SHP77 (cell line): ENCODE measurements around the gene ZFP91.

Experiments
- DNase-seq, 2 experiments: peaks; one replicate each; lab custom pipeline; 2025; lab: John Stamatoyannopoulos, UW

ZFP91 gene

DNA sequence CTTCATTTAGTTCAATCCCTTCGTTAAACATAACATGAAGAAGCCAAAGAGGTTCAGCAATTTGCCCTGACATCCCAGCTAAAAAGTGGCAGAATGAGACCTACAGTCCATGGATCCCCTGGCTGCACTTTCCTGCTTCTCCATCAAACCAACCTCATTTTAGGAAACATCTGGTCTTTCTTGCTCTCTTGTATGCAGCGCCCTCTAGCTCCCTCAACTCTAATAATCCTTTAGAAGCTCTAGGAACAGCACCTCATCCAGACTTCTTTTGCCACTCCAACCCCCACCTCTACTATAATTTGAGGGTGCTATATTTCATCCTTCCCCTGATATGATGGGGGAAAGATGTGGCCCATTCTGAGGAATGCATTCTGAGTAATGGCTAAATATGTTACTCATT, 51.0 kb downstream of the ZFP91 start:
- peak in 1 of 2 experiments; percentile 4 for DNase-seq

DNA sequence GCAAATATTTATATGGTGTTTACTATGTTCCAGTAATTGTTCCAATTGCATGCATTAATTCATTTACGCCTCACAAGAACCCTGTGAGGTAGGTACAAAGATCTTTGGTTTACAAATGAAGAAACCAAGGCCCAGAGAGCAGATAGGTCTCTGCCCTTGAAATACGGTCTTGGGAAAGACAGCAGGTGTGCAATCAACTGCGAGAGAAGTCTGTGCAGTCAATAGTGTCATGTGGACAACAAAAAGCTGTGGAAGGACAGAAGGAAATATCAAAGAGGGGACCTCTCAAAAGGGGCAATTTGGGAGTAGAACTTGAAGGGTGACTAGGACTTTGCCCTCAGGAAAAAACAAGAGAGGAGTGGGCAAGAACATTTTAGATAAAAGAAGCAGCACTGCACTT, 52.5 kb downstream of the ZFP91 start:
- no peak for DNase-seq

DNA sequence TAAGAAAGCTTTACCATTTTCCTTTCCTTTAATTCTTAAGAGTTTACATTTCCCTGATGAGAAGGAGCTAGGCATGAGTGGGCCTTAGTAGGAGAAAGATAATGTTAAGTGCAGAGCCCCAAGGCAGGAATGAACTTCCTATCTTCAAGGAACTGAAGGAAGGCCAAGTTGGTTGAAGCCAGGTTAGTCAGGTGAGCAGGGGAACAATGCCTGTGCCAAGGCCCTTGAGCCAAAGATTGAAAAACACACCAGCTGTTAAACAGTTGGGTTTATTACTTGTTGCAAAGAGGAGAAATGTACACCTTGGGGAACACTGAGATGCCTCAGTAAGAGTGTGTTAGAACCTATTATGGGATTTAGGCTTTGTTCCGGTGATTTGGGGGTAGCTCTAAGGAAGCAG, 53.6 kb downstream of the ZFP91 start:
- no peak for DNase-seq

DNA sequence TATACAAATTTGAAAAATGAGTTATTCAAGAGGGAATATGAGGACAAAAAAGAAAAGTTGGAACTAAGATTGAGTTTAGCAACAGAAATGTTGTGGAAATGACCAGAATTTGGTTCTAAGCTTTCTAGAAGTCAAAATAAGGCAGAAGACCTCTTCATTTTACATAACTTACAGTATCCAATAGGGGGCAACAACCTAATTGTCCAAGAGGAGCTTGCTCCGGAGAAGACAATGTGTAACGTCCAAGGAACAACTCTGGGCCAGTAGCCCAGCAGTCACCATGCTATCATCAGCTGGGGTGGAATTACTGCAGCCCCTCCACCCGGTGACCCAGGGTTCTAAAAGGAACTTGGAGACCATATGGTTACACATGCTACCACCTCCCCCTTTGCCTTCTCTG, 57.7 kb downstream of the ZFP91 start:
- DNase-seq, result no peak

DNA sequence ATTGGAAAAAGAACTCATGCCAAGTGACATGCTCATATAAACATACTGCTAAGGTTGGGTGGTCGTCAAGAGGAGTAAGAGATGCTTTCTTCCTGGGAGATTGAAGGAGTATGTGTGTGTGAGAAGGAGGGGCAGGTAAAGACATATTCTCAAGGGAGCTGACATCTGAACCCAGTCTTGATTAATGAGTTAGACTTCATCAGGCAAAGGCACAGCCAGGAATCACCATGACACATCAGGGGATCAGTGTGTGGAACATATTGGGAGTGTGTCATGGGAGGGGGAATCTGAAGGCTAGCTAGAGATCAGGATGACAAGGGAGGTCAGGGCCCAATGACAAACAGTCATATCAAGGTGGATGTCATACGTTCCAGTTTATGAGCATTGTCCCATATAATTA, 58.5 kb downstream of the ZFP91 start:
- DNase-seq, result no peak

DNA sequence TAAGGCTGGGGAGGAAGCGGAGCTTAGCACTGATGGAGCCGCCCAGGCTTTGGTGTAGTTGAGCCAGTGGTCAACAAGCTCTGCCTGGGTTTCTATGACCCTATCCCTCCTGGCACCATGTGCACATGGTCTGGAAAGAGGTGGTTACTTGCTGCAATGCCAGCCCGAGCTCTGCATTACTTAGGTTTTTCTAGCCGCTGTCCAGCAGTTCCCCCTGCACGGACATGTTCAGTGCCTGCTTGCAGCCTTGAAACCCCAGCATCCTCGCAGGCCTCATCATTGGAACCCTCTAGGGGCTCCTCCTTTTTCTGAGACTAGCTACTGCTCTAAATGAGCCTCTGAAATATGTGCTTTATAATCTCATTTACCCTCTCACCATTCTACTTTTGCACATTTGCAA, 60.2 kb downstream of the ZFP91 start:
- no peak for DNase-seq

DNA sequence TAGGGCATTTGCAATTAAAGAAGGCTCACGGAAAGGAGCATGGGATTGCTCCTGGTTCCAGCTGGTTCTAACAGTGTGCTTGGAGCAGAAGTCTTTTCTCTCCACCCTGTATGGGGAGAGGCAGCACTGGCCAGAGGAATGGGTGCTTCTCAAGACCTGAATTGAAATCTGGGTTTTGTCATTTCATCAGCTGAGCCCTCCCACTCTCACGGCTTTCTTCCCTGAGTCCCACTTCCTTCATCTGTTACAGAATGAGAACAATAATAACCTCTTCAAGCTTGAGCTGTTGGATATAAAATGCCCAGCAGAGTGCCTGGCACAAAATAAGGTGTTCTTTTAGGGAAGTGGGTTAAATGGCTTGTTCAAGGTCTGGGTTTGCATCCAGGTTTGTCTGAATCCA, 60.8 kb downstream of the ZFP91 start:
- DNase-seq, result no peak

DNA sequence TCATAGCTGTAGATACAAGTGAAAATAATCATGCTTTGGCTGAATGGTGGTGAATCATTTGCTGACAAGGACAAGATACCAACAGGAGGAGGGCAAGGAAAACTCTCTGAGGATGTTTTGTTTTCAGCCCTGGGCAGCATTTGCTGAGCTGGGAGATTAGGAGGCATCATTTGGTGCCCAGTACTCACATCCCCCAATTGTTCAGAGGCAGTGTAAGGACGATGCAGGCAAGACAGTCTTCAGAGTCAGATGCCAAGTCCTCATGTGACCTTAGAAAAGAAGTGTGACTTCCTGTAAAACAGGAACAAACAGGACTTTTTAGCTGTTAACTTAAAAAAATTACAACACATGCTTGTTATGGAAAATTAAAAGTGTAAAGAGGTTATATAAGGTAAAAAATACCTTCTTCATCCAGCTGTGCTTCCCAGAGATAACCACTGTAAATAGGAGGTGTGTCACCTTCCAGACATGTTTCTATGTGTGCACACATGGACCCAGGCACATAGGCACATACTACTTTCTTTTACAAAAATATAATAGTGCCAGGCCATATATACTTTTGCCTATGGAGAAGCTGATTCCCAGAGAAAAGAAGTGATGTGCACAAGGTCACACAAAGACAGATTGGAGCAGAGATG, 61.6 kb downstream of the ZFP91 start:
- no peak for DNase-seq

DNA sequence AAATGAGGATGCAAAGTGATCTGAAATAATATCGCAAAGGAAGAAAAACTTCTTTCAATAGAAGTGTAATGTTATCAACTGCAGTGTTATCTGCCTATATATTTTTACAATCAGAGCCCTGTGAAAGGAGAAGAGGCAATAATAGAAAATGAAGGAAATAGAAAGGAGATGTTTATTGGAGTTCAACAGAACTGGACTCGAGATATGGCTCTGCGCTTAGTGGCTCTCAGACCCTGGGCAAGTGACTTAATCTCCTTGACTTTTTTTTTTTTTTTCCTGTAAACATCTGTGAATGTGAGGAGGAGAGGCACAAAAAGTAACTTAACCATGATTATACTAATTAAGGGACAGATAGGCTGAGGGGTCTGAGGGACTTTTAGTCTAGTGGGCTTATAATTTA, 62.5 kb downstream of the ZFP91 start:
- DNase-seq, result no peak

DNA sequence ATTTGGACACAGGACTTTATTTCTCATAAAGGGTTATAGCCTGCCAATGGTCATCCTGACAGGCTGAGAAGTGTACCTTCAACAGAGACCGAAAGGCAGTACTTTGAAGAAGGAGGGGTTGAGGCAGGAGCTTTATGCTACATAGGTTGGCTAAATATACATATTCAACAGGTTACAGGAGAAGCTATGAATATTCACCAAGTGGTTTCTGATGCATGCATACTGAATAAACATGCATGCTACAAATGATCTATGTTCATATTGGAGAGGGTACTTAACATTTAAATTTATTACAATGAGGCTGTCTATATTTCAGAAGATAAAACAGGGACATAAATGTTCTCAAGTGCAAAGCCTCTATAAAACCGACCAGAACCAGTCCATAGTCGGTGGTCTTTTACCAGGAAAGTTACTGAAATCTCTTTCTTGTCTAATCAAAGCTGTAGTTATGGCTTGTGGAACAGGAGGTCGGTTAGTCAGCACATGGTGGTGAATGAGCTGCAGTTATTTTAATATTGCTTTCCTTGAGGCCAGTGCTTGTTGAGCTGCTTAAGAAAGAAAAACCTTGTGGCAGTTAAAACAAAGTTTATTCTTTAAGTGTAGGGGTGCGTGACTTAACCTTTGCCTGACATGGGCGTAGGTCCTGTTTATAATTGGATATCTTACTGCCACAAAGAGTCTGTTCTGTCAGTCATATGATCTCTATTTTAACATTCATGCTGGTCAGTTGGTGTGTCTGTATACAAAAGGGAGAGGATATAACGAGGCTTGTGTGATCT, 63.1 kb downstream of the ZFP91 start:
- DNase-seq, result no peak

DNA sequence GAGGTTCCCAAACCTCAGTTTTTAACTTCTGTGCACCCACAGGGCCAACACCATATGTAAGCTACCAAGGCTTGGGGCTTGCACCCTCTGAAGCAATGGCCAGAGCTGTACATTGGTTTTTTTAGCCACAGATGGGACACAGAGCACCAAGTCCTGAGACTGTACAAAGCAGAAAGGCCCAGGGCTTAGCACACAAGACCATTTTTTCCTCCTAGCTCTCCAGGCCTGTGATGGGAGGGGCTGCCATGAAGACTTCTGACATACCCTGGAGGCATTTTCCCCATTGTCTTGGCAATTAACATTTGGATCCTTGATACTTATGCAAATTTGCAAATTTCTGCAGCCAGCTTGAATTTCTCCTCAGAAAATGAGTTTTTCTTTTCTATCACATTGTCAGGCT, 67.0 kb downstream of the ZFP91 start:
- DNase-seq, result no peak

DNA sequence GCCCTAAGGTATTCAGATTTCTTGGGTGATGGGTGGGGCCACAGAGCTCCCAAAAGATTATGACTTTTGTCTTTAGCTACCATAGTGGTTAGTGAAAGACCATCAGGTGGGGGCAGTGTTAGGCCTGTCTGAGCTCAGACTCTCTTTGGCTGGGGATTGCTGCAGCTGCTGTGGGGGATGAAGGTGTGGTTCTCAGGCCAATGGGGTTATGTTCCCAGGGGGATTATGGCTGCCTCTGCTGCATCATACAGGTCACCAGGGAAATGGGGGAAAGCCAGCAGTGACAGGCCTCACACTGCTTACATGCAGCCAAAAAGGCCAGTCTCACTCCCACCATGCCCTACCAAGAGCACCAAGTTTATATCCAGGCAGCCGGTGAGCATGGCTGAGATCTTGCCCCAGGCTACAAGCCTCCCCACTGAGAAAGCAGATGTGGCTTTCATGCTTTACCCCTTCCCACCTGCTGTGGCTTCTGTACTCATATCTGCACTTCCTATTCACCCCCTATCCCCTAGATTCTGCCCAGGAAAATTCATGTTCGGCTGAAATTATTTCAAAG, 68.4 kb downstream of the ZFP91 start:
- DNase-seq, result no peak

DNA sequence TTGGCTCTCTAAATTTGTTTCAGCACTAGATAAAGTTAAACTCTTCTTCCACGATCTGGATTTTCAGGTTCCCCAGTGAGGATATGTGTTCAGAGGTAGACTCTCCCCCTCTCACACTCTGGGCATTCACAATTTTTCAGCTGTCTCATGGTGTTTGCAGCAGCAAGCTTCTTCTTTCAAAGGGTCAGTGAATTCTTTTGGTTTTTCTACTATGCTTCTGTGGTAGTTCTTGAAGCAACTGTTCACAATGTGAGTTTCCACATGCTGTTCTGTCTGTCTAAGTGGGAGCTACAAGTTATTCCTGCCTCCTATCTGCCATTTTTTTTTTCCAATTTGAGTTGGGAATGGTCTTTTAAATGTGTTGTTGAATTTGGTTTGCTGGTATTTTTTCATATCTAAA, 69.0 kb downstream of the ZFP91 start:
- DNase-seq, result no peak

DNA sequence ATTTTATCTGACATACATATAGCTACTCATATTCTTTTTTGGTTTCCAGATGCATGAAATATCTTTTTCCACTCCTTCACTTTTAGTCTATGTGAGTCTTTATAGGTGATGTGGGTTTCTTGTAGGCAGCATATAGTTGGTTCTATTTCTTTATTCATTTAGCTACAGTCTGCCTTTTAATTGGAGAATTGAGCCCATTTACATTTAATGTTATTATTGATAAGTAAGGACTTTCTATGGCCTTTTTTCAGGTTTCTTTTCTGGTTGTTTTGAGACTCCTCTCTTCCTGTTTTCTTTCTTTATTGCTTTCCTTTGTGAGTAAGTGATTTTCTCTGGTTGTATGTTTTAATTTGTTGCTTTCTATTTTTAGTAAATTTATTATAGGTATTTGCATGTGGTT, 70.8 kb downstream of the ZFP91 start:
- DNase-seq, result no peak

DNA sequence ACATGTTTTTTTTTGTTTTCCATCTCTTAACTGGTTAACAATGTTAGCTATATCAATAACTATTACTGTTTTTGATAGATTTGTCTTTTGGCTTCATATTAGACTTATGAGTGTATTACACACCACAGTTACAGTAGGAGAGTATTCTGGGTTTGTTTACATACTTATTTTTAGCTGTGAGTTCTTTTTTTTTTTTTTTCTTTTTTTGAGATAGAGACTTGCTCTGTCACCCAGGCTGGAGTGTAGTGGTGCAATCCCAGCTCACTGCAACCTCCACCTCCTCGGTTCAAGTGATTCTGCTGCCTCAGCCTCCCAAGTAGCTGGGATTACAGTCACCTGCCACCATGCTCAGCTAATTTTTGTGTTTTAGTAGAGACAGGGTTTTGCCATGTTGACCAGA, 71.6 kb downstream of the ZFP91 start:
- DNase-seq, result no peak

DNA sequence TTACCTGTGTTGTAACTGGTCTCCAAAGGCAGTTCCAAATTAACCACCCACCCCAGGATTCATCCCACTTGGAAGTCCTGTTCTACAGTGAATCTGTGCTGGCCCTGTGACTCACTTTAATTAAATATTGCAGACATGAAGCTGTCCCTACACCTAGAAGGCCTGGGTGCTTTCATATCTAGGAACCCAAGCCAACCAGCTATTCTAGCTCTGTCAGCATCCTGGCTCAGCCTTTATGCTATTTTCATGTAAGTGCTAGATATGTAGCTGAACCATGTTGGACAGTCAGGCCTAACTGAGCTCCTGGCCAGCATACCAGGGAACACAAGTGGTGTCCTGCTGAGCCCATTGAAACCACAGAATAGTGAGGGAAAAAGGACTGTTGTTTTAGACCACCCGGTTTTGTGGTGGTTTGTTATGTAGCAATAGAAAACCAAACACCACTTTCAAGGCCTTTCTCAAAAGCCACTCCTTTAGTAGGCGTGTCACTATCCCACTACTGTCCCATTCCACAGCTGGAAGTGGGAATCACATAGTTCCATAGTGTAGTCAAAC, 73.9 kb downstream of the ZFP91 start:
- no peak for DNase-seq

DNA sequence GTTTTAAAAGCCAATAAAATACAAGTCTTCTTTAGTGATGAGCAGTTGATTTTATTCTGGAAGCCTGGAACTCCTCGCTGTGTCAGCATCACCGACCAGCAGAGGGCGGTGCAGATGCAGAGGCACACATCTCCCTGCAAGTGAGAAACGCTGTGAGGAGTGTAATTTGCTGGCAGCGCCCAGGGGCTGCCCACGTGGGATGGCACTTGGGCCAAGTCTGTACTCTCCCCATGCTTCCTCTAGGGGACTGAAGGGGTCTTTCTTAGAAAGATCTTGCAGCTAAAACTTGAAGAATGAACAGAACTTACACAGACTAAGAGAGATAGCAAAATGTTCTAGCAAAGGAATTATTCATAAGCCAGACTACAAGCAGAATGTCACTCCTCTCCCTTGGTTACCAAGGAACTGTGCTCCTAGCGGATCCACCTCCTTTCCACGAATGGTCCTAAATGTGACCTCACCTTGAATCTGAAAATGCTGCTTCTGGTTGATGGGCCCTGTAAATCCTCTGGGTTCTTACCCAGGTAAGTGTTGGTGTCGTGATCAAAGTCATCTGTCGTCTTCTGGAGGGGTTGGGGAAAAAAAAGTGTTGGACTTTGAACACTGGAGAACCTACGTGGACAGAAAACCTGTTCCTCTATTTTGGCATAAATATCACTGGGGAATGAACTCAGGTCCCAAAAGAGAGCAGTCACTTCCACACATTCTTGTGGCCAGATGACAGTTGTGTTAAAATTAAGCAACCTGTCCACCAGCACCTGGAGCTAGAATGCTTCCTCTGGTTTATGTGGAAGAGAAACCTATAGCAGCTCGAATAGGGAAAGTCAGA, 75.4 kb downstream of the ZFP91 start:
- peak; percentile 26 to 49 for DNase-seq

DNA sequence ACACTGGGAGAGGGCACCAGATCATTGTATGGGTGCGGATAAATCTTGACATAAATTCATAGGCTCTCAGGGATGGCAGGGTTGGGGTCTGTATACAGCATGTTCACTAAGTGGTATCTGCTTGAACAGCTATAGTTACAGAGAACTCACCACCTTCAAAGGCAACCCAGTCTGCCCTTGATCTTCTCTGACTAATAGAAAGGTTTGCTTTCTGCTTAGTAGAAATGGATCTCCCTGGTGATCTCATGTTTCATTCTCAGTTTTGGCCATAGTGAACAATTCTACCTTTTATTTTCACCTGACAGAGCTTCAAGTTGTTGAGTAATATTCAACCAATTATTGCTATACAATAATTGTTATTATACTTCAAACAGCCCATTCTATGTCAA, 76.0 kb downstream of the ZFP91 start:
- no peak for DNase-seq

DNA sequence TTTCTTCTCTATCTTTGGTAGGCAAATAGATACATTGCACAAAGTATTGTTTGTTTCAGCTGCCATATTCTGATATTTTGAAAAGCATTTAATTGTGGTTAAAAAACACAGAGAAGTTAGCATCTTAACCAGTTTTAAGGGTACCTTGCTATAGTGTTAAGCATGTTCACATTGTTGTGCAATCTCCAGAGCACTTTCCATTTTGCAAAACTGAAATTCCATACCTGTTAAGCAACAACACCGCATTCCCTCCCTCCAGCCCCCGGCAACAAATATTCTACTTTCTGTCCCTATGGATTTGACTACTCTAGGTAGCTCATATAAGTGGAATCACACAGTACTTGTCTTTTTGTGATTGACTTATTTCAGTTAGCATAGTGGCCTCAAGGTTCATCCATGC, 77.5 kb downstream of the ZFP91 start:
- no peak for DNase-seq

DNA sequence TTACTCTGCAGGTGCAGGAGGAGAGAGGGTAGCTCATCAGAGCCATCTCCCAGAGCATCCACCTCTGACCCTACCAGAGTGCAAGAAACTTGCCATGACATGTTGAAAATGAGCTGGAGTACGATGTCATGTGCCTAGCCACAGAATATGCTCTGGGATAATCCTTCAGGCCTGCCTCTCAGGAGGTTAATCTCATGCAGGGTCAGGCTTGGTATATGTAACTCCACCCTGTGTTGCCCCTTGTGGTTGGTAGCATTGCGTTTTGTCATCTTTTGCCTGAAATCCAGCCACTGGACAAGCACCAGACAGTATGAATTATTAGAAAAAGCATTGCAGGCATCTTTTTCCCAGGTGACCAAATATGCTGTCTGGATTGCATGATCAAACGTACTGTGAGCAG, 79.8 kb downstream of the ZFP91 start:
- DNase-seq, result no peak

DNA sequence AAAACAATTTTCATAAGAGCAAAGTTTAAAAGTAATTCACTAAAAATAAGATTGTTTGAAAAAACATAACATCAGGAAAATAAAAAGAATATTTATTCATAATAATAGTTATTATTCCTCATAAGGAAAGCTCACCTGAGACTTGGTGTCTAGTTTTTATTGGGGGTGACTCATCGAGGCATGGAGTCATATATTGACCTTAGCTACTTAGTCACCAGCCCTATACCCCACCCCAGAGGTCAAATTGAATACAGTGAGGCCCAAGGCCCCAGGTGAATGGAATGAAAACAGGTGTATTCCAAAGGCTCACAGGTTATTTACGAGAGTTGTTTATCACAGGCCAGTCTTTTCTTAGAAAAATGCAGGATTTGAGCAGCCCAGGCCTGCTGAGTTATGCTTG, 80.5 kb downstream of the ZFP91 start:
- DNase-seq, result no peak

DNA sequence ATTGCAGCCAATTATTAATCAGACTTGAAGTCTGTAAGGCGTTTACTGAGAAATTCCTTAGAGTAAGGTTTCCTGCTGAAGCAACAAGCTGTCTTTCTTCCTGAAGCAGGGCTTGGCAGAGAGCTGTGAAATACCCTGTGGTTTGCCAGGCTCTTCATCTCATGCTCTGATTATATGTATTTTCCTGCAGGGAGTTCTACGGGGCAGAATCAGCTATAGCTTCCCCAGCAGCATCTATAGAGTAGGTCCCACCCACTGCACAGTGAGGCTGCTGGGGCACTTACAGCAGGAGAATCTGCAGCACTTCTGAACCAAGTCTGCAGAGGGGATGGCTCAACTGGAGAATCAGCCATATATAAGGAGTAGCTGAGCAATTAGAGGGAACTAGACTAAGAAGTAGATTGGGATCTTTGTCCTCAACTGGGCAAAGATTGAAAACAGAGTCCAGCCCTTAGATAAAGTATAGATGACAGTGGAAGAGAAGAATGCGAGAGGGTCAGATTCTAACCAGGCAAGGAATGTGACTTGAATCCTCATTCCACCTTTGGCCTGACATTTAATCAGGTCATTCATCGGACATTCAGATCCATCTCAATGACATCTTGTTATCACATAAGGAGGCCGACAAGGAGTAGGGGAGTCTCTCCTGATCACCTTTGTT, 81.2 kb downstream of the ZFP91 start:
- no peak for DNase-seq
